Subcutaneous abdominal adipose tissue (tissue), 5 donors: ENCODE measurements around the gene COIL.

Source experiments
- H3K27ac ChIP-seq: one replicate; pipeline ENCODE4 v1.7.0; 2013; ENCODE audit warnings: low read depth, mild to moderate bottlenecking, inconsistent platforms, low read length, moderate library complexity
- H3K27me3 ChIP-seq, 5 donors: one replicate each; pipeline ENCODE4 v1.7.0; 2013; ENCODE audit warnings: low read length in 5 of 5, inconsistent platforms in 1 of 5; ENCODE audit not compliant: control insufficient read depth in 5 of 5, insufficient read depth in 4 of 5
- H3K36me3 ChIP-seq, 5 donors: one replicate each; pipeline ENCODE4 v1.7.0; 2013; ENCODE audit warnings: low read length in 5 of 5; ENCODE audit not compliant: control insufficient read depth in 5 of 5, insufficient read depth in 5 of 5
- H3K4me1 ChIP-seq, 5 donors: one replicate each; pipeline ENCODE4 v1.7.0; 2013; ENCODE audit warnings: low read length in 5 of 5, mild to moderate bottlenecking in 3 of 5, moderate library complexity in 1 of 5; ENCODE audit not compliant: control insufficient read depth in 5 of 5, insufficient read depth in 5 of 5
- H3K4me3 ChIP-seq, 5 donors: one replicate each; pipeline ENCODE4 v1.7.0; 2013; ENCODE audit warnings: low read length in 5 of 5, low read depth in 1 of 5
- H3K9ac ChIP-seq, 5 donors: one replicate each; pipeline ENCODE4 v1.7.0; 2013; ENCODE audit warnings: low read length in 5 of 5, mild to moderate bottlenecking in 4 of 5, moderate library complexity in 3 of 5
- H3K9me3 ChIP-seq, 5 donors: one replicate each; pipeline ENCODE4 v1.7.0; 2013; ENCODE audit warnings: low read length in 5 of 5; ENCODE audit not compliant: control insufficient read depth in 5 of 5
- donor health status: healthy.
- donor health status: healthy.
- donor health status: healthy.
- donor health status: healthy.
- donor health status: healthy.

Gene COIL

GRCh38 chr17:56926704-56927103, 34.1 kb downstream of the COIL start:
- H3K9ac ChIP-seq, result no peak overlapping the region
- no peak overlapping the region for H3K27ac ChIP-seq
- no peaks in the 10 kb centered on the region for H3K4me1 ChIP-seq
- H3K4me3 ChIP-seq, result no peak overlapping the region
- H3K27me3 ChIP-seq, result no peaks in the 10 kb centered on the region
- no peaks in the 10 kb centered on the region for H3K36me3 ChIP-seq
- H3K9me3 ChIP-seq, result peaks cover 0 to 6% (median 0%) of the 10 kb centered on the region in 5 donors

- peaks cover 0 to 6% (median 0%) of the 10 kb centered on the region in 5 donors for H3K9me3 ChIP-seq
- H3K36me3 ChIP-seq, result no peaks in the 10 kb centered on the region
- H3K4me3 ChIP-seq, result no peak overlapping the region
- no peaks in the 10 kb centered on the region for H3K4me1 ChIP-seq
- no peaks in the 10 kb centered on the region for H3K27me3 ChIP-seq
- no peak overlapping the region for H3K9ac ChIP-seq
- H3K27ac ChIP-seq, result no peak overlapping the region
Measured at GRCh38 chr17:56926270-56926669, 34.6 kb downstream of the COIL start.

- Histone ChIP-seq H3K9me3 (peaks cover 0 to 5% (median 0%) of the 10 kb centered on the region in 5 donors), H3K27ac (no peak overlapping the region), H3K27me3 (no peaks in the 10 kb centered on the region), H3K4me1 (no peaks in the 10 kb centered on the region), H3K9ac (no peak overlapping the region), H3K4me3 (no peak overlapping the region), H3K36me3 (no peaks in the 10 kb centered on the region)
Measured at GRCh38 chr17:56925088-56925487, 35.8 kb downstream of the COIL start.

GRCh38 chr17:56919717-56920116, 41.1 kb downstream of the COIL start:
- peaks cover 0 to 4% (median 0%) of the 10 kb centered on the region in 5 donors for H3K9me3 ChIP-seq
- no peak overlapping the region for H3K9ac ChIP-seq
- H3K36me3 ChIP-seq, result no peaks in the 10 kb centered on the region
- H3K27me3 ChIP-seq, result no peaks in the 10 kb centered on the region
- peaks cover 0 to 17% (median 16%) of the 10 kb centered on the region in 5 donors for H3K4me1 ChIP-seq
- H3K27ac ChIP-seq, result no peak overlapping the region
- H3K4me3 ChIP-seq, result no peak overlapping the region

- peaks cover 0 to 4% (median 0%) of the 10 kb centered on the region in 5 donors for H3K9me3 ChIP-seq
- H3K4me3 ChIP-seq, result no peak overlapping the region
- H3K27me3 ChIP-seq, result no peaks in the 10 kb centered on the region
- H3K4me1 ChIP-seq, result peaks cover 0 to 19% (median 16%) of the 10 kb centered on the region in 5 donors
- no peak overlapping the region for H3K27ac ChIP-seq
- H3K36me3 ChIP-seq, result no peaks in the 10 kb centered on the region
- no peak overlapping the region for H3K9ac ChIP-seq
Measured at GRCh38 chr17:56918916-56919315, 41.9 kb downstream of the COIL start.

GRCh38 chr17:56917559-56918296, 43.1 kb downstream of the COIL start:
- Histone ChIP-seq H3K4me1 (peaks cover 1 to 29% (median 25%) of the 10 kb centered on the region in 5 donors), H3K4me3 (no peak overlapping the region), H3K27ac (peak overlapping the region; percentile 19), H3K9ac (no peak overlapping the region), H3K9me3 (peaks cover 0 to 4% (median 0%) of the 10 kb centered on the region in 5 donors), H3K36me3 (no peaks in the 10 kb centered on the region), H3K27me3 (no peaks in the 10 kb centered on the region)

- no peaks in the 10 kb centered on the region for H3K36me3 ChIP-seq
- H3K9ac ChIP-seq, result peak overlapping the region; percentile 32 to 97 (median 96)
- peak overlapping the region; percentile 75 to 98 (median 97) for H3K4me3 ChIP-seq
- peak overlapping the region; percentile 95 for H3K27ac ChIP-seq
- H3K4me1 ChIP-seq, result peaks cover 16 to 59% (median 51%) of the 10 kb centered on the region in 5 donors
- peaks cover 0 to 4% (median 0%) of the 10 kb centered on the region in 5 donors for H3K9me3 ChIP-seq
- no peaks in the 10 kb centered on the region for H3K27me3 ChIP-seq
Measured at GRCh38 chr17:56914581-56915273, 46.1 kb downstream of the COIL start.

GRCh38 chr17:56913867-56914580, 46.8 kb downstream of the COIL start, which contains the start of gene TRIM25:
TSS of gene TRIM25 (minus strand) at chr17:56914049. CDS start at chr17:56913988, 61 bp downstream.
- peak within 1 kb of the TSS; percentile 95 for H3K27ac ChIP-seq
- peaks cover 18 to 66% (median 58%) of the 10 kb centered on the region in 5 donors for H3K4me1 ChIP-seq
- peaks cover 0 to 2% (median 0%) of the 10 kb centered on the region in 5 donors for H3K36me3 ChIP-seq
- peaks cover 0 to 4% (median 0%) of the 10 kb centered on the region in 5 donors for H3K9me3 ChIP-seq
- no peaks in the 10 kb centered on the region for H3K27me3 ChIP-seq
- peak within 1 kb of the TSS; percentile 86 to 97 (median 96) for H3K9ac ChIP-seq
- peak within 1 kb of the TSS; percentile 87 to 98 (median 97) for H3K4me3 ChIP-seq

- peak overlapping the region; percentile 8 to 97 (median 96) for H3K9ac ChIP-seq
- peak overlapping the region; percentile 95 for H3K27ac ChIP-seq
- peak overlapping the region; percentile 87 to 98 (median 97) for H3K4me3 ChIP-seq
- H3K9me3 ChIP-seq, result peaks cover 0 to 4% (median 0%) of the 10 kb centered on the region in 5 donors
- H3K4me1 ChIP-seq, result peaks cover 18 to 72% (median 64%) of the 10 kb centered on the region in 5 donors
- no peaks in the 10 kb centered on the region for H3K27me3 ChIP-seq
- peaks cover 0 to 3% (median 2%) of the 10 kb centered on the region in 5 donors for H3K36me3 ChIP-seq
Measured at GRCh38 chr17:56913353-56913866, 47.4 kb downstream of the COIL start.
